H9 (cell line): ENCODE measurements around the gene BBC3. TPM values are rescaled to one million over a fixed set of nuclear protein-coding genes. Genes with fewer than 3 reads are reported as not detected.

Experiments used
- DNase-seq: peaks from one replicate; pipeline ENCODE4 v3.0.0-alpha.2; 2017
- H2AFZ ChIP-seq: one replicate; pipeline ENCODE4 v1.6.1; 2013; ENCODE audit warnings: mild to moderate bottlenecking, low read length, control low read depth, moderate library complexity
- H2AK5ac ChIP-seq: 2 replicates; pipeline ENCODE4 v1.6.1; 2013; ENCODE audit warnings: low read length, control low read depth, mixed read lengths; ENCODE audit not compliant: insufficient read length
- H2BK120ac ChIP-seq: one replicate; pipeline ENCODE4 v1.6.1; 2013; ENCODE audit warnings: low read depth, mild to moderate bottlenecking, low read length, control low read depth, inconsistent platforms; ENCODE audit not compliant: poor library complexity, severe bottlenecking
- H2BK12ac ChIP-seq: 2 replicates; pipeline ENCODE4 v1.6.1; 2013; ENCODE audit warnings: low read length, control low read depth, mixed read lengths, low read depth; ENCODE audit not compliant: insufficient read length
- H2BK15ac ChIP-seq: 2 replicates; pipeline ENCODE4 v1.6.1; 2013; ENCODE audit warnings: low read depth, low read length, control low read depth
- H2BK20ac ChIP-seq: one replicate; pipeline ENCODE4 v1.6.1; 2013; ENCODE audit warnings: low read depth, mild to moderate bottlenecking, low read length, control low read depth, inconsistent platforms; ENCODE audit not compliant: poor library complexity, severe bottlenecking
- H2BK5ac ChIP-seq: 2 replicates; pipeline ENCODE4 v1.6.1; 2013; ENCODE audit warnings: low read length, control low read depth, mixed read lengths; ENCODE audit not compliant: insufficient read length
- H3K14ac ChIP-seq: 2 replicates; pipeline ENCODE4 v1.6.1; 2013; ENCODE audit warnings: low read length, control low read depth; ENCODE audit not compliant: insufficient read depth
- H3K18ac ChIP-seq: 2 replicates; pipeline ENCODE4 v1.6.1; 2013; ENCODE audit warnings: low read depth, mild to moderate bottlenecking, mixed read lengths, low read length, control low read depth; ENCODE audit not compliant: insufficient read length
- H3K23ac ChIP-seq: 2 replicates; pipeline ENCODE4 v1.6.1; 2013; ENCODE audit warnings: low read length, control low read depth, mixed read lengths, low read depth; ENCODE audit not compliant: insufficient read length
- H3K23me2 ChIP-seq: 2 replicates; pipeline ENCODE4 v1.6.1; 2013; ENCODE audit warnings: low read depth, mild to moderate bottlenecking, mixed read lengths, low read length, control low read depth; ENCODE audit not compliant: insufficient read length, poor library complexity, severe bottlenecking
- H3K27ac ChIP-seq: 2 replicates; pipeline ENCODE4 v1.5.1; 2013; ENCODE audit warnings: low read length, control low read depth, mixed read lengths, low read depth; ENCODE audit not compliant: insufficient read length
- H3K27me3 ChIP-seq: 2 replicates; pipeline ENCODE4 v1.6.1; 2013; ENCODE audit warnings: low read length, control low read depth, inconsistent platforms; ENCODE audit not compliant: insufficient read depth
- H3K4ac ChIP-seq: 2 replicates; pipeline ENCODE4 v1.6.1; 2013; ENCODE audit warnings: low read depth, mild to moderate bottlenecking, control low read depth, inconsistent platforms, low read length, moderate library complexity
- H3K4me1 ChIP-seq: 2 replicates; pipeline ENCODE4 v1.6.1; 2013; ENCODE audit warnings: low read length, control low read depth, inconsistent platforms; ENCODE audit not compliant: insufficient read depth
- H3K4me2 ChIP-seq: 2 replicates; pipeline ENCODE4 v1.6.1; 2013; ENCODE audit warnings: low read length, control low read depth, mixed read lengths; ENCODE audit not compliant: insufficient read length, insufficient read depth
- H3K56ac ChIP-seq: 2 replicates; pipeline ENCODE4 v1.6.1; 2013; ENCODE audit warnings: low read depth, mild to moderate bottlenecking, mixed read lengths, low read length, control low read depth; ENCODE audit not compliant: insufficient read length
- H3K79me1 ChIP-seq: 2 replicates; pipeline ENCODE4 v1.6.1; 2013; ENCODE audit warnings: low read depth, mild to moderate bottlenecking, moderate library complexity, low read length, control low read depth, inconsistent platforms; ENCODE audit not compliant: insufficient read depth, poor library complexity, severe bottlenecking
- H3K79me2 ChIP-seq: 2 replicates; pipeline ENCODE4 v1.6.1; 2013; ENCODE audit warnings: low read length, control low read depth, inconsistent platforms; ENCODE audit not compliant: insufficient read depth
- H3K9ac ChIP-seq: 2 replicates; pipeline ENCODE4 v1.6.1; 2013; ENCODE audit warnings: low read length, control low read depth, mixed read lengths; ENCODE audit not compliant: insufficient read length; ENCODE audit errors: extremely low read depth
- H3K9me3 ChIP-seq: one replicate; pipeline ENCODE4 v1.6.1; 2013; ENCODE audit warnings: low read depth, low read length, inconsistent platforms; ENCODE audit not compliant: control insufficient read depth
- H3T11ph ChIP-seq: one replicate; pipeline ENCODE4 v1.6.1; 2013; ENCODE audit warnings: mild to moderate bottlenecking, low read length, control low read depth, inconsistent platforms
- H4K20me1 ChIP-seq: one replicate; pipeline ENCODE4 v1.6.1; 2013; ENCODE audit not compliant: control insufficient read depth, insufficient read length, insufficient read depth
- H4K5ac ChIP-seq: 2 replicates; pipeline ENCODE4 v1.6.1; 2013; ENCODE audit warnings: low read depth, mild to moderate bottlenecking, mixed read lengths, low read length, control low read depth; ENCODE audit not compliant: insufficient read length
- H4K8ac ChIP-seq: replicated peaks from 2 replicates; pipeline ENCODE4 v1.6.1; 2013; ENCODE audit warnings: low read length, control low read depth, mixed read lengths, low read depth; ENCODE audit not compliant: insufficient read length
- H4K91ac ChIP-seq: 2 replicates; pipeline ENCODE4 v1.6.1; 2013; ENCODE audit warnings: low read depth, mild to moderate bottlenecking, moderate library complexity, mixed read lengths, low read length, control low read depth; ENCODE audit not compliant: insufficient read length
- H3K27ac Mint-ChIP-seq, 3 experiments: 2 replicates in 2 of 3; 3 replicates in 1 of 3; pipeline ENCODE4 v1.8.0; 2020 to 2021; ENCODE audit warnings: mixed read lengths in 3 of 3, mild to moderate bottlenecking in 1 of 3, moderate library complexity in 1 of 3
- H3K27me3 Mint-ChIP-seq: 2 replicates; pipeline ENCODE4 v1.8.0; 2021; ENCODE audit warnings: low read depth, mild to moderate bottlenecking, moderate library complexity, mixed read lengths
- H3K36me3 Mint-ChIP-seq, 3 experiments: 2 replicates in 2 of 3; 3 replicates in 1 of 3; pipeline ENCODE4 v1.8.0; 2020 to 2021; ENCODE audit warnings: low read depth in 3 of 3, mixed read lengths in 3 of 3; ENCODE audit not compliant: insufficient read depth in 1 of 3
- H3K4me1 Mint-ChIP-seq, 2 experiments: 2 replicates each; pipeline ENCODE4 v1.8.0; 2020; ENCODE audit warnings: mixed read lengths in 2 of 2
- H3K4me3 Mint-ChIP-seq, 2 experiments: 2 replicates in 1 of 2; 3 replicates in 1 of 2; pipeline ENCODE4 v1.8.0; 2020 to 2021; ENCODE audit warnings: mild to moderate bottlenecking in 2 of 2, mixed read lengths in 2 of 2, moderate library complexity in 1 of 2
- H3K9me3 Mint-ChIP-seq, 2 experiments: 2 replicates in 1 of 2; 3 replicates in 1 of 2; pipeline ENCODE4 v1.8.0; 2020; ENCODE audit warnings: mild to moderate bottlenecking in 2 of 2, mixed read lengths in 2 of 2, moderate library complexity in 1 of 2
- CTCF ChIP-seq: fragments of 200-600 bp; sonication (generic); conservative IDR thresholded peaks from 3 replicates; pipeline ENCODE4 v1.8.0; 2021; ENCODE audit warnings: antibody characterized with exemption, mild to moderate bottlenecking
- WGBS: extraction: QIAGEN DNeasy Blood & Tissue Kit; methylation state at CpG from one replicate; pipeline ENCODE4 v1.1.7; 2013; ENCODE audit warnings: missing lambda C conversion rate, low lambda C conversion rate, mixed read lengths; ENCODE audit not compliant: insufficient read length; ENCODE audit errors: extremely low coverage; 5-methylcytosine and 5-hydroxymethylcytosine counted together
- total RNA-seq: library from RNA; stranded (reverse); gene quantifications from 2 replicates; pipeline ENCODE4 v1.2.1, GENCODE V29; 2021

Gene BBC3
- total RNA-seq, 1 experiment from 2014 or later, result 23.2 TPM

DNA sequence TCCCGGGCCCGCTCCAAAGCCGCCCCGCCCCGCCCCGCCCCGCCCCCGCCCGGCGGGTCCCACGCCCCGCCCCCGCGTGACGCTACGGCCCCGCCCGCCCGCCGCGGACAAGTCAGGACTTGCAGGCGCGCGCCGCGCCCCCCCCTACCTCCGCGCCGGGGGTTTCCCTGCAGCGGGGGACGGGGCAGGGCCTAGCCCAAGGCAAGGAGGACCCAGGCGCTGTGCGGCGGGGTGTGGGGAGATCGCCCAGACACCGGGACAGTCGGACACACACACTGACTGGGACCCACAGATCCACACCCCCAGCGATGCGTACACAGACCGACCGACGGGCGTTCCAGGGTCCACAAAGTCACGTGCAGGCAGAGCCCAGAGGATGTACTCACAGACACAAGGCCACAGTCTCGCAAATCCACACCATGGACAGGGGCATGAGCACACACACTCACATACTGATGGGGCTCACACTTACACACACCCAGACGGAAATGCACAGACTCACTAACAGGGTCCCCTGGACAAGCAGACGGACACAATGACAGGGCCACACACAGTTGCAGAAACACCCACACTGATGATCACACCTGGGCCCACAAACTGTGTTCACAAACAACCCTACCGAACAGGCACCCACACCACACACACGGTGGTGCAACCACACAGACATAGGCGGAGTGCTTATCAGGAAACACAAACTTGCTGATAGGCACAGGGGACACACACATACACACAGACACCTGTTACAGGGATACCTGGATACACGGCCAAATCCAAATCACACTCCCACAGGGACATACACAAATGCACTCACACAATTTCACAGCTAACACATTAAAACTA, 436 bp upstream of the BBC3 start:
- H4K5ac ChIP-seq, result no peak overlapping the region
- H2BK5ac ChIP-seq, result no peak overlapping the region
- no peak overlapping the region for H2BK15ac ChIP-seq
- no peak overlapping the region for H2AFZ ChIP-seq
- peaks cover 4% of the 10 kb centered on the region for H4K20me1 ChIP-seq
- H3K4me2 ChIP-seq, result peak overlapping the region; percentile 19
- peak overlapping the region; percentile 31 for H3K18ac ChIP-seq
- H3K56ac ChIP-seq, result no peak overlapping the region
- no peak overlapping the region for H3K4ac ChIP-seq
- H3K27me3 ChIP-seq, result no peaks in the 10 kb centered on the region
- DNase-seq, result peak; percentile 93
- peak overlapping the region; percentile 4; the same call in 1 of the 2 replicates for H3K14ac ChIP-seq
- no peaks in the 10 kb centered on the region for H3K36me3 Mint-ChIP-seq
- no peak overlapping the region for H2BK120ac ChIP-seq
- no peak for TF ChIP-seq CTCF
- no peak overlapping the region for H2BK20ac ChIP-seq
- WGBS, result no CpG with 5 or more reads among the region's 51 CpGs
- peaks cover 29% of the 10 kb centered on the region for H3K23me2 ChIP-seq
- H4K91ac ChIP-seq, result no peak overlapping the region
- no peak overlapping the region for H2BK12ac ChIP-seq
- H4K8ac ChIP-seq, result no peak overlapping the region
- H2AK5ac ChIP-seq, result no peak overlapping the region
- H3K9ac ChIP-seq, result no peak overlapping the region
- peak overlapping the region; percentile 24 to 97 (median 71); a peak in 5 of 7 replicates for H3K27ac Mint-ChIP-seq
- peaks cover 2% of the 10 kb centered on the region; the same call in 1 of the 2 replicates for H3K79me2 ChIP-seq
- peaks cover 0 to 3% of the 10 kb centered on the region in 2 experiments; a peak in 2 of 5 replicates for H3K9me3 Mint-ChIP-seq
- no peak overlapping the region for H3K23ac ChIP-seq
- H3K4me3 Mint-ChIP-seq, result peak overlapping the region; percentile 64 to 77
- peaks cover 19 to 20% of the 10 kb centered on the region in 2 experiments for H3K4me1 Mint-ChIP-seq
- H3K27me3 Mint-ChIP-seq, result 0 out of 2 replicates have a peak, but pooled peaks cover 2% of the 10 kb centered on the region
- no peak overlapping the region for H3K27ac ChIP-seq
- H3K4me1 ChIP-seq, result peaks cover 7% of the 10 kb centered on the region; the same call in 1 of the 2 replicates
- H3K79me1 ChIP-seq, result no peaks in the 10 kb centered on the region
- H3K9me3 ChIP-seq, result no peaks in the 10 kb centered on the region
- H3T11ph ChIP-seq, result no peak overlapping the region
